H9 (cell line): ENCODE data around the gene SMC3. TPM values are rescaled to one million over a fixed set of nuclear protein-coding genes. Genes with fewer than 3 reads are reported as not detected.

Experiments used
- DNase-seq: peaks from one replicate; pipeline ENCODE4 v3.0.0-alpha.2; 2017
- H2AFZ ChIP-seq: one replicate; pipeline ENCODE4 v1.6.1; 2013; ENCODE audit warnings: mild to moderate bottlenecking, low read length, control low read depth, moderate library complexity
- H2AK5ac ChIP-seq: 2 replicates; pipeline ENCODE4 v1.6.1; 2013; ENCODE audit warnings: low read length, control low read depth, mixed read lengths; ENCODE audit not compliant: insufficient read length
- H2BK120ac ChIP-seq: one replicate; pipeline ENCODE4 v1.6.1; 2013; ENCODE audit warnings: low read depth, mild to moderate bottlenecking, low read length, control low read depth, inconsistent platforms; ENCODE audit not compliant: poor library complexity, severe bottlenecking
- H2BK12ac ChIP-seq: 2 replicates; pipeline ENCODE4 v1.6.1; 2013; ENCODE audit warnings: low read length, control low read depth, mixed read lengths, low read depth; ENCODE audit not compliant: insufficient read length
- H2BK15ac ChIP-seq: 2 replicates; pipeline ENCODE4 v1.6.1; 2013; ENCODE audit warnings: low read depth, low read length, control low read depth
- H2BK20ac ChIP-seq: one replicate; pipeline ENCODE4 v1.6.1; 2013; ENCODE audit warnings: low read depth, mild to moderate bottlenecking, low read length, control low read depth, inconsistent platforms; ENCODE audit not compliant: poor library complexity, severe bottlenecking
- H2BK5ac ChIP-seq: 2 replicates; pipeline ENCODE4 v1.6.1; 2013; ENCODE audit warnings: low read length, control low read depth, mixed read lengths; ENCODE audit not compliant: insufficient read length
- H3K14ac ChIP-seq: 2 replicates; pipeline ENCODE4 v1.6.1; 2013; ENCODE audit warnings: low read length, control low read depth; ENCODE audit not compliant: insufficient read depth
- H3K18ac ChIP-seq: 2 replicates; pipeline ENCODE4 v1.6.1; 2013; ENCODE audit warnings: low read depth, mild to moderate bottlenecking, mixed read lengths, low read length, control low read depth; ENCODE audit not compliant: insufficient read length
- H3K23ac ChIP-seq: 2 replicates; pipeline ENCODE4 v1.6.1; 2013; ENCODE audit warnings: low read length, control low read depth, mixed read lengths, low read depth; ENCODE audit not compliant: insufficient read length
- H3K23me2 ChIP-seq: 2 replicates; pipeline ENCODE4 v1.6.1; 2013; ENCODE audit warnings: low read depth, mild to moderate bottlenecking, mixed read lengths, low read length, control low read depth; ENCODE audit not compliant: insufficient read length, poor library complexity, severe bottlenecking
- H3K27ac ChIP-seq: 2 replicates; pipeline ENCODE4 v1.5.1; 2013; ENCODE audit warnings: low read length, control low read depth, mixed read lengths, low read depth; ENCODE audit not compliant: insufficient read length
- H3K27me3 ChIP-seq: 2 replicates; pipeline ENCODE4 v1.6.1; 2013; ENCODE audit warnings: low read length, control low read depth, inconsistent platforms; ENCODE audit not compliant: insufficient read depth
- H3K4ac ChIP-seq: 2 replicates; pipeline ENCODE4 v1.6.1; 2013; ENCODE audit warnings: low read depth, mild to moderate bottlenecking, control low read depth, inconsistent platforms, low read length, moderate library complexity
- H3K4me1 ChIP-seq: 2 replicates; pipeline ENCODE4 v1.6.1; 2013; ENCODE audit warnings: low read length, control low read depth, inconsistent platforms; ENCODE audit not compliant: insufficient read depth
- H3K4me2 ChIP-seq: 2 replicates; pipeline ENCODE4 v1.6.1; 2013; ENCODE audit warnings: low read length, control low read depth, mixed read lengths; ENCODE audit not compliant: insufficient read length, insufficient read depth
- H3K56ac ChIP-seq: 2 replicates; pipeline ENCODE4 v1.6.1; 2013; ENCODE audit warnings: low read depth, mild to moderate bottlenecking, mixed read lengths, low read length, control low read depth; ENCODE audit not compliant: insufficient read length
- H3K79me1 ChIP-seq: 2 replicates; pipeline ENCODE4 v1.6.1; 2013; ENCODE audit warnings: low read depth, mild to moderate bottlenecking, moderate library complexity, low read length, control low read depth, inconsistent platforms; ENCODE audit not compliant: insufficient read depth, poor library complexity, severe bottlenecking
- H3K79me2 ChIP-seq: 2 replicates; pipeline ENCODE4 v1.6.1; 2013; ENCODE audit warnings: low read length, control low read depth, inconsistent platforms; ENCODE audit not compliant: insufficient read depth
- H3K9ac ChIP-seq: 2 replicates; pipeline ENCODE4 v1.6.1; 2013; ENCODE audit warnings: low read length, control low read depth, mixed read lengths; ENCODE audit not compliant: insufficient read length; ENCODE audit errors: extremely low read depth
- H3K9me3 ChIP-seq: one replicate; pipeline ENCODE4 v1.6.1; 2013; ENCODE audit warnings: low read depth, low read length, inconsistent platforms; ENCODE audit not compliant: control insufficient read depth
- H3T11ph ChIP-seq: one replicate; pipeline ENCODE4 v1.6.1; 2013; ENCODE audit warnings: mild to moderate bottlenecking, low read length, control low read depth, inconsistent platforms
- H4K20me1 ChIP-seq: one replicate; pipeline ENCODE4 v1.6.1; 2013; ENCODE audit not compliant: control insufficient read depth, insufficient read length, insufficient read depth
- H4K5ac ChIP-seq: 2 replicates; pipeline ENCODE4 v1.6.1; 2013; ENCODE audit warnings: low read depth, mild to moderate bottlenecking, mixed read lengths, low read length, control low read depth; ENCODE audit not compliant: insufficient read length
- H4K8ac ChIP-seq: replicated peaks from 2 replicates; pipeline ENCODE4 v1.6.1; 2013; ENCODE audit warnings: low read length, control low read depth, mixed read lengths, low read depth; ENCODE audit not compliant: insufficient read length
- H4K91ac ChIP-seq: 2 replicates; pipeline ENCODE4 v1.6.1; 2013; ENCODE audit warnings: low read depth, mild to moderate bottlenecking, moderate library complexity, mixed read lengths, low read length, control low read depth; ENCODE audit not compliant: insufficient read length
- H3K27ac Mint-ChIP-seq, 3 experiments: 2 replicates in 2 of 3; 3 replicates in 1 of 3; pipeline ENCODE4 v1.8.0; 2020 to 2021; ENCODE audit warnings: mixed read lengths in 3 of 3, mild to moderate bottlenecking in 1 of 3, moderate library complexity in 1 of 3
- H3K27me3 Mint-ChIP-seq: 2 replicates; pipeline ENCODE4 v1.8.0; 2021; ENCODE audit warnings: low read depth, mild to moderate bottlenecking, moderate library complexity, mixed read lengths
- H3K36me3 Mint-ChIP-seq, 3 experiments: 2 replicates in 2 of 3; 3 replicates in 1 of 3; pipeline ENCODE4 v1.8.0; 2020 to 2021; ENCODE audit warnings: low read depth in 3 of 3, mixed read lengths in 3 of 3; ENCODE audit not compliant: insufficient read depth in 1 of 3
- H3K4me1 Mint-ChIP-seq, 2 experiments: 2 replicates each; pipeline ENCODE4 v1.8.0; 2020; ENCODE audit warnings: mixed read lengths in 2 of 2
- H3K4me3 Mint-ChIP-seq, 2 experiments: 2 replicates in 1 of 2; 3 replicates in 1 of 2; pipeline ENCODE4 v1.8.0; 2020 to 2021; ENCODE audit warnings: mild to moderate bottlenecking in 2 of 2, mixed read lengths in 2 of 2, moderate library complexity in 1 of 2
- H3K9me3 Mint-ChIP-seq, 2 experiments: 2 replicates in 1 of 2; 3 replicates in 1 of 2; pipeline ENCODE4 v1.8.0; 2020; ENCODE audit warnings: mild to moderate bottlenecking in 2 of 2, mixed read lengths in 2 of 2, moderate library complexity in 1 of 2
- CTCF ChIP-seq: fragments of 200-600 bp; sonication (generic); conservative IDR thresholded peaks from 3 replicates; pipeline ENCODE4 v1.8.0; 2021; ENCODE audit warnings: antibody characterized with exemption, mild to moderate bottlenecking
- WGBS: extraction: QIAGEN DNeasy Blood & Tissue Kit; methylation state at CpG from one replicate; pipeline ENCODE4 v1.1.7; 2013; ENCODE audit warnings: missing lambda C conversion rate, low lambda C conversion rate, mixed read lengths; ENCODE audit not compliant: insufficient read length; ENCODE audit errors: extremely low coverage; 5-methylcytosine and 5-hydroxymethylcytosine counted together
- total RNA-seq: library from RNA; stranded (reverse); gene quantifications from 2 replicates; pipeline ENCODE4 v1.2.1, GENCODE V29; 2021

The SMC3 gene
- total RNA-seq, 1 experiment from 2014 or later, result 82.4 TPM

GRCh38 chr10:110652475-110653118, 85.1 kb downstream of the SMC3 start:
- Histone ChIP-seq H3K4ac (no peak overlapping the region), H3K79me2 (no peaks in the 10 kb centered on the region), H2BK20ac (no peak overlapping the region), H3K27me3 (no peaks in the 10 kb centered on the region), H3K9ac (no peak overlapping the region), H3K56ac (no peak overlapping the region), H3K9me3 (no peaks in the 10 kb centered on the region), H3K4me1 (peaks cover 5% of the 10 kb centered on the region; the same call in 1 of the 2 replicates), H3K23me2 (no peaks in the 10 kb centered on the region), H4K8ac (no peak overlapping the region), H3K4me2 (no peak overlapping the region), H2AFZ (no peak overlapping the region), H4K91ac (no peak overlapping the region), H2AK5ac (no peak overlapping the region), H2BK12ac (no peak overlapping the region), H4K20me1 (no peaks in the 10 kb centered on the region), H3K23ac (no peak overlapping the region), H3K27ac (no peak overlapping the region), H4K5ac (no peak overlapping the region), H3K14ac (no peak overlapping the region), H3T11ph (no peak overlapping the region), H3K79me1 (no peaks in the 10 kb centered on the region), H2BK5ac (no peak overlapping the region), H2BK120ac (no peak overlapping the region), H2BK15ac (no peak overlapping the region), H3K18ac (no peak overlapping the region)
- H3K4me3 Mint-ChIP-seq, result no peak overlapping the region
- no peak overlapping the region for H3K27ac Mint-ChIP-seq
- H3K4me1 Mint-ChIP-seq, result peaks cover 5 to 9% of the 10 kb centered on the region in 2 experiments; a peak in 3 of 4 replicates
- no peaks in the 10 kb centered on the region; a peak in 2 of 5 replicates for H3K9me3 Mint-ChIP-seq
- no CpG with 5 or more reads among the region's 6 CpGs for WGBS
- H3K36me3 Mint-ChIP-seq, result no peaks in the 10 kb centered on the region
- no peak for TF ChIP-seq CTCF
- H3K27me3 Mint-ChIP-seq, result peaks cover 6% of the 10 kb centered on the region
- no peak for DNase-seq

Other genes starting within 250 kb of the SMC3 start
- 29.3 and 29.4 TPM in 2 replicates for gene DUSP5, start 69.8 kb upstream of the SMC3 start, total RNA-seq
- gene RBM20, start 76.6 kb downstream of the SMC3 start, total RNA-seq, result 0.15 and 0.17 TPM in 2 replicates